Rectal smooth muscle tissue (tissue), 1 donor: Measurements from ENCODE around the gene CLEC18A.
"Not testable (repeated sequence)": the region's sequence is repeated elsewhere in the genome, so short reads cannot be mapped to it uniquely, and the experiment has no call there.

Experiments
- H3K27ac ChIP-seq: one replicate; pipeline ENCODE4 v1.7.0; 2013; ENCODE audit warnings: low read depth, low read length, inconsistent platforms
- H3K27me3 ChIP-seq: one replicate; pipeline ENCODE4 v1.7.0; 2013; ENCODE audit warnings: low read length; ENCODE audit not compliant: control insufficient read depth, insufficient read depth
- H3K36me3 ChIP-seq: one replicate; pipeline ENCODE4 v1.7.0; 2013; ENCODE audit warnings: low read length; ENCODE audit not compliant: control insufficient read depth, insufficient read depth
- H3K4me1 ChIP-seq: one replicate; pipeline ENCODE4 v1.7.0; 2013; ENCODE audit warnings: low read length; ENCODE audit not compliant: control insufficient read depth, insufficient read depth
- H3K4me3 ChIP-seq: one replicate; pipeline ENCODE4 v1.7.0; 2013; ENCODE audit warnings: low read length
- H3K9ac ChIP-seq: one replicate; pipeline ENCODE4 v1.7.0; 2013; ENCODE audit warnings: low read length

The CLEC18A gene

GRCh38 chr16:69967688-69968087, 16.6 kb downstream of the CLEC18A start:
- not testable (repeated sequence) for H3K36me3 ChIP-seq, H3K4me3 ChIP-seq, H3K4me1 ChIP-seq, H3K27ac ChIP-seq, H3K27me3 ChIP-seq, H3K9ac ChIP-seq

- not testable (repeated sequence) for H3K9ac ChIP-seq, H3K4me1 ChIP-seq, H3K4me3 ChIP-seq, H3K27me3 ChIP-seq, H3K36me3 ChIP-seq, H3K27ac ChIP-seq
Measured at GRCh38 chr16:69968125-69968524, 17.0 kb downstream of the CLEC18A start.

- not testable (repeated sequence) for H3K4me1 ChIP-seq, H3K27ac ChIP-seq, H3K4me3 ChIP-seq, H3K9ac ChIP-seq, H3K27me3 ChIP-seq, H3K36me3 ChIP-seq
Measured at GRCh38 chr16:69969657-69970056, 18.5 kb downstream of the CLEC18A start.

GRCh38 chr16:69972120-69972519, 21.0 kb downstream of the CLEC18A start:
- H3K4me3 ChIP-seq, H3K4me1 ChIP-seq, H3K27ac ChIP-seq, H3K36me3 ChIP-seq, H3K9ac ChIP-seq, H3K27me3 ChIP-seq: not testable (repeated sequence)

GRCh38 chr16:69972935-69973334, 21.8 kb downstream of the CLEC18A start:
- H3K36me3 ChIP-seq, H3K4me3 ChIP-seq, H3K9ac ChIP-seq, H3K27me3 ChIP-seq, H3K4me1 ChIP-seq, H3K27ac ChIP-seq: not testable (repeated sequence)

GRCh38 chr16:69985196-69985595, 34.1 kb downstream of the CLEC18A start:
- H3K36me3 ChIP-seq, H3K27ac ChIP-seq, H3K4me1 ChIP-seq, H3K27me3 ChIP-seq, H3K9ac ChIP-seq, H3K4me3 ChIP-seq: not testable (repeated sequence)

GRCh38 chr16:69997956-69998355, 46.8 kb downstream of the CLEC18A start:
- not testable (repeated sequence) for H3K4me1 ChIP-seq, H3K27me3 ChIP-seq, H3K9ac ChIP-seq, H3K4me3 ChIP-seq, H3K36me3 ChIP-seq, H3K27ac ChIP-seq

GRCh38 chr16:69999801-70000200, 48.7 kb downstream of the CLEC18A start:
- not testable (repeated sequence) for H3K4me3 ChIP-seq, H3K4me1 ChIP-seq, H3K27ac ChIP-seq, H3K9ac ChIP-seq, H3K27me3 ChIP-seq, H3K36me3 ChIP-seq

- not testable (repeated sequence) for H3K36me3 ChIP-seq, H3K9ac ChIP-seq, H3K4me1 ChIP-seq, H3K4me3 ChIP-seq, H3K27me3 ChIP-seq, H3K27ac ChIP-seq
Measured at GRCh38 chr16:70003511-70003910, 52.4 kb downstream of the CLEC18A start.

- H3K27me3 ChIP-seq, H3K36me3 ChIP-seq, H3K4me3 ChIP-seq: not testable (repeated sequence)
Measured at GRCh38 chr16:70008604-70009003, 57.5 kb downstream of the CLEC18A start.

GRCh38 chr16:70010615-70011014, 59.5 kb downstream of the CLEC18A start:
- H3K27me3 ChIP-seq, H3K9ac ChIP-seq, H3K36me3 ChIP-seq: not testable (repeated sequence)

More at GRCh38 chr16:70008604-70009003, 57.5 kb downstream of the CLEC18A start:
- H3K27ac ChIP-seq, H3K4me1 ChIP-seq, H3K9ac ChIP-seq: not testable (repeated sequence)

GRCh38 chr16:70011120-70011519, 60.0 kb downstream of the CLEC18A start:
- not testable (repeated sequence) for H3K9ac ChIP-seq, H3K27ac ChIP-seq, H3K4me3 ChIP-seq, H3K27me3 ChIP-seq, H3K36me3 ChIP-seq, H3K4me1 ChIP-seq

More at GRCh38 chr16:70010615-70011014, 59.5 kb downstream of the CLEC18A start:
- H3K4me1 ChIP-seq, H3K4me3 ChIP-seq, H3K27ac ChIP-seq: not testable (repeated sequence)

- H3K4me1 ChIP-seq, H3K36me3 ChIP-seq, H3K9ac ChIP-seq, H3K27ac ChIP-seq, H3K27me3 ChIP-seq, H3K4me3 ChIP-seq: not testable (repeated sequence)
Measured at GRCh38 chr16:70012354-70012753, 61.2 kb downstream of the CLEC18A start.

- not testable (repeated sequence) for H3K4me3 ChIP-seq, H3K4me1 ChIP-seq, H3K9ac ChIP-seq, H3K27ac ChIP-seq, H3K27me3 ChIP-seq, H3K36me3 ChIP-seq
Measured at GRCh38 chr16:70012951-70013350, 61.8 kb downstream of the CLEC18A start.
